ENCODE results near the gene ARMS2.
A peak's percentile ranks its signal among the peaks of the same experiment; 100 is the strongest.

The ARMS2 gene

GRCh38 chr10:122474131-122474818 is 19.8 kb downstream of the ARMS2 start:
- no peak for DNase-seq

GRCh38 chr10:122475100-122475499 is 20.6 kb downstream of the ARMS2 start:
- no peak for DNase-seq

GRCh38 chr10:122475591-122476332 is 21.3 kb downstream of the ARMS2 start:
- no peak for DNase-seq

GRCh38 chr10:122476333-122476695 is 21.9 kb downstream of the ARMS2 start:
- DNase-seq = no peak

- no peak for DNase-seq
Observed at GRCh38 chr10:122477436-122477835, 23.0 kb downstream of the ARMS2 start.

GRCh38 chr10:122478971-122479370 is 24.5 kb downstream of the ARMS2 start:
- no peak for DNase-seq

- DNase-seq = no peak
Observed at GRCh38 chr10:122480146-122480833, 25.8 kb downstream of the ARMS2 start.

- no peak for DNase-seq
Observed at GRCh38 chr10:122481296-122482056, 27.0 kb downstream of the ARMS2 start.

GRCh38 chr10:122484276-122485060 is 30.0 kb downstream of the ARMS2 start:
- DNase-seq = no peak

GRCh38 chr10:122485670-122486069 is 31.2 kb downstream of the ARMS2 start:
- DNase-seq = no peak

GRCh38 chr10:122486406-122487080 is 32.1 kb downstream of the ARMS2 start:
- no peak for DNase-seq

- DNase-seq = no peak
Observed at GRCh38 chr10:122487174-122487765, 32.8 kb downstream of the ARMS2 start.

GRCh38 chr10:122490268-122490667 is 35.8 kb downstream of the ARMS2 start:
- DNase-seq = no peak

GRCh38 chr10:122490786-122491680 is 36.6 kb downstream of the ARMS2 start:
- no peak for DNase-seq

- DNase-seq = no peak
Observed at GRCh38 chr10:122492006-122492405, 37.6 kb downstream of the ARMS2 start.

GRCh38 chr10:122492999-122493481 is 38.6 kb downstream of the ARMS2 start:
- DNase-seq = no peak

GRCh38 chr10:122493761-122494160 is 39.3 kb downstream of the ARMS2 start:
- no peak for DNase-seq

GRCh38 chr10:122494173-122494820 is 39.8 kb downstream of the ARMS2 start:
- no peak for DNase-seq

GRCh38 chr10:122494833-122495232 is 40.4 kb downstream of the ARMS2 start:
- peak; percentile 98 for DNase-seq
